ENCODE results near the gene CADPS2.

DNA sequence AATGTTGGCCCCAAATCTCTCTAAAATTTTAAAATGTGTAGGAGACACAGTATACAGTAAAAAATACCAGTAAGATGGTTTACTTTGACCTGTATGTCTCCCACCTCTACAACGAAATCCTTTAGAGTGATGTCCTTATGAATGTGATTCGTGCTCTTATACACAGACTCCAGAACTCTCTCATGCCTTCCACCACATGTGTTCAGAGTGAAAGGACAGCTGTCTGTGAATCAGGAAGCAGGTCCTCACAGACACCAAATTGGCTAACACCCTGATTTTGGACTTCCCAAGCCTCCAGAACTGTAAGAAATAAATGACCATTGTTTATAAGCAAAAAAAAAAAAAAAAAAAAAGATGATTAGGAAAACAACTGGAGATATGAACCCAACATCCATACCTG, 222.5 kb downstream of the CADPS2 start:
- TF ChIP-seq, protein P1, sequence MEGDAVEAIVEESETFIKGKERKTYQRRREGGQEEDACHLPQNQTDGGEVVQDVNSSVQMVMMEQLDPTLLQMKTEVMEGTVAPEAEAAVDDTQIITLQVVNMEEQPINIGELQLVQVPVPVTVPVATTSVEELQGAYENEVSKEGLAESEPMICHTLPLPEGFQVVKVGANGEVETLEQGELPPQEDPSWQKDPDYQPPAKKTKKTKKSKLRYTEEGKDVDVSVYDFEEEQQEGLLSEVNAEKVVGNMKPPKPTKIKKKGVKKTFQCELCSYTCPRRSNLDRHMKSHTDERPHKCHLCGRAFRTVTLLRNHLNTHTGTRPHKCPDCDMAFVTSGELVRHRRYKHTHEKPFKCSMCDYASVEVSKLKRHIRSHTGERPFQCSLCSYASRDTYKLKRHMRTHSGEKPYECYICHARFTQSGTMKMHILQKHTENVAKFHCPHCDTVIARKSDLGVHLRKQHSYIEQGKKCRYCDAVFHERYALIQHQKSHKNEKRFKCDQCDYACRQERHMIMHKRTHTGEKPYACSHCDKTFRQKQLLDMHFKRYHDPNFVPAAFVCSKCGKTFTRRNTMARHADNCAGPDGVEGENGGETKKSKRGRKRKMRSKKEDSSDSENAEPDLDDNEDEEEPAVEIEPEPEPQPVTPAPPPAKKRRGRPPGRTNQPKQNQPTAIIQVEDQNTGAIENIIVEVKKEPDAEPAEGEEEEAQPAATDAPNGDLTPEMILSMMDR (IDR thresholded peaks at IDR 0.05) = no peak
- TF ChIP-seq POLR2A (IDR thresholded peaks at IDR 0.05) = no peak
